IPS DF 19.7 (cell line): ENCODE data around the gene OR2T29.
"Not testable (repeated sequence)": the region's sequence is repeated elsewhere in the genome, so short reads cannot be mapped to it uniquely, and the experiment has no call there.

Source experiments
- DNase-seq: peaks from one replicate; pipeline ENCODE4 v3.0.0-alpha.2; 2013; ENCODE audit warnings: low read depth, low spot score

The OR2T29 gene

DNA sequence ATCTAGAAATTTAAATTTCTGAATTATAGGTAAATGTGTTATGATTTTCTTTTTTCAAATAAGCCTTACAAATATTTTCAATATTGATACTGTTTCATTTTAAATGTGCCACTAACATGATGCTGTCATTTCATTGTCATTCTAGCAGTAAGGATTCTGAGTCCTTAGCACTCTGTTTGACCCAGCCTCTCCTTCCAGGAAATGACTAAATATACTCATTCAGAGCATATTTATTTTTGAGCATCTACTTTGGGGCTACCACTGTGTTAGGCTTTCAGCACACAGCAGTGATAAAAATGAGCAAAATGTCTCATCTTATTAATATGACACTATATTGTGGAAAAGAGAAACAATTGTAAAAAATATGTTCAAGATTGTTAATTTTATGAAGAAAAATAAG is 52.4 kb downstream of the OR2T29 start:
- not testable (repeated sequence) for DNase-seq

DNA sequence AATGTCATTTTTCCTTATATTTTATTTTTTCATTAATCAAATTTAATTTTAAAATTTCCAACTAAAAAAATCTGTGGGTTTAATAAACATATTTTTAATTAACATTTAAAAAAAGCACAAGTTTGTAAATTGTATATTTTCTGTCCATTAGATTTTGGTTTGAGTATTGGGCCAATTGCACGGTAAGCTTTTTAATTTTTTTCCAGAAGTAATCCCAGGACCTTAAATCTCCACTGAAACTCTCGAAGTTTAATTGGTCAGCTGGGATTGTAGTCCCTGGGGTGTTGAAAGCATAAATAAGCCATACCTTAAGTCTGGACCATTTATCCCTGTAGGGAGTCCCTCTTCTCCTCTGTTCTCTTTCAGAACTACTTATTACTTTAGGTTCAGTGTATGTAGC is 54.8 kb downstream of the OR2T29 start, which contains the start of gene OR2G6:
OR2G6 (plus strand) TSS at position 301 of the 400 bp plus-strand sequence. CDS start 13,574 bp downstream, outside the sequence.
- DNase-seq: not testable (repeated sequence)
